H9 (cell line): ENCODE measurements around the gene MIR17HG. TPM values are rescaled to one million over a fixed set of nuclear protein-coding genes. Genes with fewer than 3 reads are reported as not detected.

Source experiments
- DNase-seq: peaks from one replicate; pipeline ENCODE4 v3.0.0-alpha.2; 2017
- H2AFZ ChIP-seq: one replicate; pipeline ENCODE4 v1.6.1; 2013; ENCODE audit warnings: mild to moderate bottlenecking, low read length, control low read depth, moderate library complexity
- H2AK5ac ChIP-seq: 2 replicates; pipeline ENCODE4 v1.6.1; 2013; ENCODE audit warnings: low read length, control low read depth, mixed read lengths; ENCODE audit not compliant: insufficient read length
- H2BK120ac ChIP-seq: one replicate; pipeline ENCODE4 v1.6.1; 2013; ENCODE audit warnings: low read depth, mild to moderate bottlenecking, low read length, control low read depth, inconsistent platforms; ENCODE audit not compliant: poor library complexity, severe bottlenecking
- H2BK12ac ChIP-seq: 2 replicates; pipeline ENCODE4 v1.6.1; 2013; ENCODE audit warnings: low read length, control low read depth, mixed read lengths, low read depth; ENCODE audit not compliant: insufficient read length
- H2BK15ac ChIP-seq: 2 replicates; pipeline ENCODE4 v1.6.1; 2013; ENCODE audit warnings: low read depth, low read length, control low read depth
- H2BK20ac ChIP-seq: one replicate; pipeline ENCODE4 v1.6.1; 2013; ENCODE audit warnings: low read depth, mild to moderate bottlenecking, low read length, control low read depth, inconsistent platforms; ENCODE audit not compliant: poor library complexity, severe bottlenecking
- H2BK5ac ChIP-seq: 2 replicates; pipeline ENCODE4 v1.6.1; 2013; ENCODE audit warnings: low read length, control low read depth, mixed read lengths; ENCODE audit not compliant: insufficient read length
- H3K14ac ChIP-seq: 2 replicates; pipeline ENCODE4 v1.6.1; 2013; ENCODE audit warnings: low read length, control low read depth; ENCODE audit not compliant: insufficient read depth
- H3K18ac ChIP-seq: 2 replicates; pipeline ENCODE4 v1.6.1; 2013; ENCODE audit warnings: low read depth, mild to moderate bottlenecking, mixed read lengths, low read length, control low read depth; ENCODE audit not compliant: insufficient read length
- H3K23ac ChIP-seq: 2 replicates; pipeline ENCODE4 v1.6.1; 2013; ENCODE audit warnings: low read length, control low read depth, mixed read lengths, low read depth; ENCODE audit not compliant: insufficient read length
- H3K23me2 ChIP-seq: 2 replicates; pipeline ENCODE4 v1.6.1; 2013; ENCODE audit warnings: low read depth, mild to moderate bottlenecking, mixed read lengths, low read length, control low read depth; ENCODE audit not compliant: insufficient read length, poor library complexity, severe bottlenecking
- H3K27ac ChIP-seq: 2 replicates; pipeline ENCODE4 v1.5.1; 2013; ENCODE audit warnings: low read length, control low read depth, mixed read lengths, low read depth; ENCODE audit not compliant: insufficient read length
- H3K27me3 ChIP-seq: 2 replicates; pipeline ENCODE4 v1.6.1; 2013; ENCODE audit warnings: low read length, control low read depth, inconsistent platforms; ENCODE audit not compliant: insufficient read depth
- H3K4ac ChIP-seq: 2 replicates; pipeline ENCODE4 v1.6.1; 2013; ENCODE audit warnings: low read depth, mild to moderate bottlenecking, control low read depth, inconsistent platforms, low read length, moderate library complexity
- H3K4me1 ChIP-seq: 2 replicates; pipeline ENCODE4 v1.6.1; 2013; ENCODE audit warnings: low read length, control low read depth, inconsistent platforms; ENCODE audit not compliant: insufficient read depth
- H3K4me2 ChIP-seq: 2 replicates; pipeline ENCODE4 v1.6.1; 2013; ENCODE audit warnings: low read length, control low read depth, mixed read lengths; ENCODE audit not compliant: insufficient read length, insufficient read depth
- H3K56ac ChIP-seq: 2 replicates; pipeline ENCODE4 v1.6.1; 2013; ENCODE audit warnings: low read depth, mild to moderate bottlenecking, mixed read lengths, low read length, control low read depth; ENCODE audit not compliant: insufficient read length
- H3K79me1 ChIP-seq: 2 replicates; pipeline ENCODE4 v1.6.1; 2013; ENCODE audit warnings: low read depth, mild to moderate bottlenecking, moderate library complexity, low read length, control low read depth, inconsistent platforms; ENCODE audit not compliant: insufficient read depth, poor library complexity, severe bottlenecking
- H3K79me2 ChIP-seq: 2 replicates; pipeline ENCODE4 v1.6.1; 2013; ENCODE audit warnings: low read length, control low read depth, inconsistent platforms; ENCODE audit not compliant: insufficient read depth
- H3K9ac ChIP-seq: 2 replicates; pipeline ENCODE4 v1.6.1; 2013; ENCODE audit warnings: low read length, control low read depth, mixed read lengths; ENCODE audit not compliant: insufficient read length; ENCODE audit errors: extremely low read depth
- H3K9me3 ChIP-seq: one replicate; pipeline ENCODE4 v1.6.1; 2013; ENCODE audit warnings: low read depth, low read length, inconsistent platforms; ENCODE audit not compliant: control insufficient read depth
- H3T11ph ChIP-seq: one replicate; pipeline ENCODE4 v1.6.1; 2013; ENCODE audit warnings: mild to moderate bottlenecking, low read length, control low read depth, inconsistent platforms
- H4K20me1 ChIP-seq: one replicate; pipeline ENCODE4 v1.6.1; 2013; ENCODE audit not compliant: control insufficient read depth, insufficient read length, insufficient read depth
- H4K5ac ChIP-seq: 2 replicates; pipeline ENCODE4 v1.6.1; 2013; ENCODE audit warnings: low read depth, mild to moderate bottlenecking, mixed read lengths, low read length, control low read depth; ENCODE audit not compliant: insufficient read length
- H4K8ac ChIP-seq: replicated peaks from 2 replicates; pipeline ENCODE4 v1.6.1; 2013; ENCODE audit warnings: low read length, control low read depth, mixed read lengths, low read depth; ENCODE audit not compliant: insufficient read length
- H4K91ac ChIP-seq: 2 replicates; pipeline ENCODE4 v1.6.1; 2013; ENCODE audit warnings: low read depth, mild to moderate bottlenecking, moderate library complexity, mixed read lengths, low read length, control low read depth; ENCODE audit not compliant: insufficient read length
- H3K27ac Mint-ChIP-seq, 3 experiments: 2 replicates in 2 of 3; 3 replicates in 1 of 3; pipeline ENCODE4 v1.8.0; 2020 to 2021; ENCODE audit warnings: mixed read lengths in 3 of 3, mild to moderate bottlenecking in 1 of 3, moderate library complexity in 1 of 3
- H3K27me3 Mint-ChIP-seq: 2 replicates; pipeline ENCODE4 v1.8.0; 2021; ENCODE audit warnings: low read depth, mild to moderate bottlenecking, moderate library complexity, mixed read lengths
- H3K36me3 Mint-ChIP-seq, 3 experiments: 2 replicates in 2 of 3; 3 replicates in 1 of 3; pipeline ENCODE4 v1.8.0; 2020 to 2021; ENCODE audit warnings: low read depth in 3 of 3, mixed read lengths in 3 of 3; ENCODE audit not compliant: insufficient read depth in 1 of 3
- H3K4me1 Mint-ChIP-seq, 2 experiments: 2 replicates each; pipeline ENCODE4 v1.8.0; 2020; ENCODE audit warnings: mixed read lengths in 2 of 2
- H3K4me3 Mint-ChIP-seq, 2 experiments: 2 replicates in 1 of 2; 3 replicates in 1 of 2; pipeline ENCODE4 v1.8.0; 2020 to 2021; ENCODE audit warnings: mild to moderate bottlenecking in 2 of 2, mixed read lengths in 2 of 2, moderate library complexity in 1 of 2
- H3K9me3 Mint-ChIP-seq, 2 experiments: 2 replicates in 1 of 2; 3 replicates in 1 of 2; pipeline ENCODE4 v1.8.0; 2020; ENCODE audit warnings: mild to moderate bottlenecking in 2 of 2, mixed read lengths in 2 of 2, moderate library complexity in 1 of 2
- CTCF ChIP-seq: fragments of 200-600 bp; sonication (generic); conservative IDR thresholded peaks from 3 replicates; pipeline ENCODE4 v1.8.0; 2021; ENCODE audit warnings: antibody characterized with exemption, mild to moderate bottlenecking
- WGBS: extraction: QIAGEN DNeasy Blood & Tissue Kit; methylation state at CpG from one replicate; pipeline ENCODE4 v1.1.7; 2013; ENCODE audit warnings: missing lambda C conversion rate, low lambda C conversion rate, mixed read lengths; ENCODE audit not compliant: insufficient read length; ENCODE audit errors: extremely low coverage; 5-methylcytosine and 5-hydroxymethylcytosine counted together
- total RNA-seq: library from RNA; stranded (reverse); gene quantifications from 2 replicates; pipeline ENCODE4 v1.2.1, GENCODE V29; 2021

MIR17HG gene
- total RNA-seq, 1 experiment from 2014 or later: 38.7 TPM

GRCh38 chr13:91329733-91330132, 17.8 kb upstream of the MIR17HG start:
- no peaks in the 10 kb centered on the region for H3K9me3 ChIP-seq
- no peak overlapping the region for H2AK5ac ChIP-seq
- no CpG with 5 or more reads among the region's 1 CpG for WGBS
- no peaks in the 10 kb centered on the region for H3K27me3 ChIP-seq
- no peak overlapping the region for H2BK120ac ChIP-seq
- Mint-ChIP-seq H3K4me1 (no peaks in the 10 kb centered on the region), H3K27me3 (peaks cover 5% of the 10 kb centered on the region), H3K27ac (no peak overlapping the region), H3K36me3 (no peaks in the 10 kb centered on the region), H3K4me3 (no peak overlapping the region), H3K9me3 (no peaks in the 10 kb centered on the region)
- no peak overlapping the region for H3K9ac ChIP-seq
- no peak for TF ChIP-seq CTCF
- no peaks in the 10 kb centered on the region for H4K20me1 ChIP-seq
- no peak for DNase-seq
- no peaks in the 10 kb centered on the region for H3K79me2 ChIP-seq
- no peak overlapping the region for H3K23ac ChIP-seq
- no peak overlapping the region for H2BK15ac ChIP-seq
- no peak overlapping the region for H4K91ac ChIP-seq
- no peak overlapping the region for H2BK12ac ChIP-seq
- H3K4me2 ChIP-seq: no peak overlapping the region
- no peak overlapping the region for H2BK5ac ChIP-seq
- no peaks in the 10 kb centered on the region for H3K4me1 ChIP-seq
- H3K79me1 ChIP-seq: no peaks in the 10 kb centered on the region
- no peaks in the 10 kb centered on the region for H3K23me2 ChIP-seq
- no peak overlapping the region for H3K56ac ChIP-seq
- no peak overlapping the region for H4K5ac ChIP-seq
- no peak overlapping the region for H4K8ac ChIP-seq
- no peak overlapping the region for H3K27ac ChIP-seq
- H3K14ac ChIP-seq: no peak overlapping the region
- H3T11ph ChIP-seq: no peak overlapping the region
- no peak overlapping the region for H3K18ac ChIP-seq
- no peak overlapping the region for H2AFZ ChIP-seq
- no peak overlapping the region for H3K4ac ChIP-seq
- H2BK20ac ChIP-seq: no peak overlapping the region
